ENCODE measurements around the gene SPTBN4.

DNA sequence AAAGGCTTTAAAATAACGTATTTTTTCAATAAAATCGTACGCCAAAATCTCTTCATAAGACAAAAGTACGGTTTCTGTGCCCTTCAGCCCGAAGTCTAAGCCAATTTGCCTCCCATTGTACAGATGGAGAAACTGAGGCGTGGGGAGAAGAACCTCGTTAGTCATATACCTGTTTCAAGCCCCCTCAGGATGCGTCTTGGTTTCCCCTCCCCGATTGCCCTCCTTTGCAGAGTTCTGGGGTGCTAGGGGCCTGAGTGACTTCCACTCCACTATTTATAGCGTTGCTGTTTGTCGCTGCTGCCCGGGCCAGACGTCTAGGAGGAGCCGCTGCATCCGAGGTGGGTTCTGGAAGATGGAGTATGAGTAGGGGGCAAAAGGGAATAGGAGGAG is 132.1 kb downstream of the SPTBN4 start:
- TF ChIP-seq, protein P1, sequence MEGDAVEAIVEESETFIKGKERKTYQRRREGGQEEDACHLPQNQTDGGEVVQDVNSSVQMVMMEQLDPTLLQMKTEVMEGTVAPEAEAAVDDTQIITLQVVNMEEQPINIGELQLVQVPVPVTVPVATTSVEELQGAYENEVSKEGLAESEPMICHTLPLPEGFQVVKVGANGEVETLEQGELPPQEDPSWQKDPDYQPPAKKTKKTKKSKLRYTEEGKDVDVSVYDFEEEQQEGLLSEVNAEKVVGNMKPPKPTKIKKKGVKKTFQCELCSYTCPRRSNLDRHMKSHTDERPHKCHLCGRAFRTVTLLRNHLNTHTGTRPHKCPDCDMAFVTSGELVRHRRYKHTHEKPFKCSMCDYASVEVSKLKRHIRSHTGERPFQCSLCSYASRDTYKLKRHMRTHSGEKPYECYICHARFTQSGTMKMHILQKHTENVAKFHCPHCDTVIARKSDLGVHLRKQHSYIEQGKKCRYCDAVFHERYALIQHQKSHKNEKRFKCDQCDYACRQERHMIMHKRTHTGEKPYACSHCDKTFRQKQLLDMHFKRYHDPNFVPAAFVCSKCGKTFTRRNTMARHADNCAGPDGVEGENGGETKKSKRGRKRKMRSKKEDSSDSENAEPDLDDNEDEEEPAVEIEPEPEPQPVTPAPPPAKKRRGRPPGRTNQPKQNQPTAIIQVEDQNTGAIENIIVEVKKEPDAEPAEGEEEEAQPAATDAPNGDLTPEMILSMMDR (IDR thresholded peaks at IDR 0.05) = no peak
- no peak for TF ChIP-seq RXRA (IDR thresholded peaks at IDR 0.05; ENCODE audit: borderline replicate concordance, low read depth)
- TF ChIP-seq POLR2AphosphoS5 (IDR thresholded peaks at IDR 0.05; ENCODE audit: low read depth, low read length) = no peak
- TF ChIP-seq RAD21 (IDR thresholded peaks at IDR 0.05; ENCODE audit: low read length) = no peak
- TF ChIP-seq TAF1 (IDR thresholded peaks at IDR 0.05; ENCODE audit: borderline replicate concordance, low read depth, low read length) = no peak
- TF ChIP-seq GABPA (IDR thresholded peaks at IDR 0.05; ENCODE audit: low read depth) = no peak
- TF ChIP-seq, protein P2, sequence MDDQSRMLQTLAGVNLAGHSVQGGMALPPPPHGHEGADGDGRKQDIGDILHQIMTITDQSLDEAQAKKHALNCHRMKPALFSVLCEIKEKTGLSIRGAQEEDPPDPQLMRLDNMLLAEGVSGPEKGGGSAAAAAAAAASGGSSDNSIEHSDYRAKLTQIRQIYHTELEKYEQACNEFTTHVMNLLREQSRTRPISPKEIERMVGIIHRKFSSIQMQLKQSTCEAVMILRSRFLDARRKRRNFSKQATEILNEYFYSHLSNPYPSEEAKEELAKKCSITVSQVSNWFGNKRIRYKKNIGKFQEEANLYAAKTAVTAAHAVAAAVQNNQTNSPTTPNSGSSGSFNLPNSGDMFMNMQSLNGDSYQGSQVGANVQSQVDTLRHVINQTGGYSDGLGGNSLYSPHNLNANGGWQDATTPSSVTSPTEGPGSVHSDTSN (IDR thresholded peaks at IDR 0.05) = no peak
- no peak for TF ChIP-seq RCOR1 (IDR thresholded peaks at IDR 0.05; ENCODE audit: low read length)
- TF ChIP-seq SMC3 (IDR thresholded peaks at IDR 0.05; ENCODE audit: low read depth, low read length) = no peak
- TF ChIP-seq, protein P3, sequence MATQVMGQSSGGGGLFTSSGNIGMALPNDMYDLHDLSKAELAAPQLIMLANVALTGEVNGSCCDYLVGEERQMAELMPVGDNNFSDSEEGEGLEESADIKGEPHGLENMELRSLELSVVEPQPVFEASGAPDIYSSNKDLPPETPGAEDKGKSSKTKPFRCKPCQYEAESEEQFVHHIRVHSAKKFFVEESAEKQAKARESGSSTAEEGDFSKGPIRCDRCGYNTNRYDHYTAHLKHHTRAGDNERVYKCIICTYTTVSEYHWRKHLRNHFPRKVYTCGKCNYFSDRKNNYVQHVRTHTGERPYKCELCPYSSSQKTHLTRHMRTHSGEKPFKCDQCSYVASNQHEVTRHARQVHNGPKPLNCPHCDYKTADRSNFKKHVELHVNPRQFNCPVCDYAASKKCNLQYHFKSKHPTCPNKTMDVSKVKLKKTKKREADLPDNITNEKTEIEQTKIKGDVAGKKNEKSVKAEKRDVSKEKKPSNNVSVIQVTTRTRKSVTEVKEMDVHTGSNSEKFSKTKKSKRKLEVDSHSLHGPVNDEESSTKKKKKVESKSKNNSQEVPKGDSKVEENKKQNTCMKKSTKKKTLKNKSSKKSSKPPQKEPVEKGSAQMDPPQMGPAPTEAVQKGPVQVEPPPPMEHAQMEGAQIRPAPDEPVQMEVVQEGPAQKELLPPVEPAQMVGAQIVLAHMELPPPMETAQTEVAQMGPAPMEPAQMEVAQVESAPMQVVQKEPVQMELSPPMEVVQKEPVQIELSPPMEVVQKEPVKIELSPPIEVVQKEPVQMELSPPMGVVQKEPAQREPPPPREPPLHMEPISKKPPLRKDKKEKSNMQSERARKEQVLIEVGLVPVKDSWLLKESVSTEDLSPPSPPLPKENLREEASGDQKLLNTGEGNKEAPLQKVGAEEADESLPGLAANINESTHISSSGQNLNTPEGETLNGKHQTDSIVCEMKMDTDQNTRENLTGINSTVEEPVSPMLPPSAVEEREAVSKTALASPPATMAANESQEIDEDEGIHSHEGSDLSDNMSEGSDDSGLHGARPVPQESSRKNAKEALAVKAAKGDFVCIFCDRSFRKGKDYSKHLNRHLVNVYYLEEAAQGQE (IDR thresholded peaks at IDR 0.05; ENCODE audit: low read depth, low read length) = no peak
